Measurements from ENCODE around the gene CCDC159. TPM values are rescaled to one million over a fixed set of nuclear protein-coding genes. Genes with fewer than 3 reads are reported as not detected.

The CCDC159 gene
- total and polyA plus RNA-seq, 2 of the 13 experiments (the other 11 are each of a cell fraction or from before 2014, with no cell fraction given), result 1.7 to 6.3 TPM

DNA sequence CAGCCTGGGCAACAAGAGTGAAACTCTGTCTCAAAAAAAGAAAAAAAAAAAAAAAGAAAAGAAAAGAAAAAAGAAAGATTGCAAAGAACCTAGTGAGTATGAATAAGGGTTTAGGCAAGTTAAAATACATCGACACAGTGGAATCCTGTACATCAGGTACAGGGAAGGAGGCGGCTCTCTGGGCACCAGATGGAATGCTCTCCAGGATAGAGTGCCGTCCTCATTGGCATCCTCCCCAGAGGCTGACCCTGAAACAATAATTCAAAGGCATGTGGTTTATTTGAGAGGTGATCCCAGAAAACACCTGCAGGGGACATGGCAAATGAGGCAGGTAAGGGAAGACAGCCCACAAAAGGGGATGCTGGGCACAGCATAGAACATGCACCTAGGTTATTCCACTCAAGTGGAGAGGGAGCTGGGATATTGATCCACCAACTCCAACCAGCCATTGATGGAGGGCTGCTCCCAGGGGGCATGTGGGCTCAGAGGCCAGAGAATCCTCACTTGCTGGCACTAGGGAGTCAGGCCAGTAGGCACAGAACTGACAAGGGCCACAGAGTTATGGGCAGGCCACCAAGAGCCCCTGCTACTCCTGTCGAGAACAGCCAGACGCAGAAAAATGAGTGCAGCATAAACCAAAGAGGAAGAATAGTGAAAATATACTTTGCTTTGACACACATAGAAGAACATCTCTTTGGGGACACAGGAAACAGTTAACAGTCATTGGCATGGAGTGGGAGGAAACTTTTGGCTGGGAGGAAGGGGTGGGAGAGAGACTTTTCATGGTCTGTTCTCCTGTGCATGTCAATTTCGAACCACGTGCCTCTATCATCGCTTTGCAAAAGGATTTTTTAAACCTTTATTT, 46.1 kb upstream of the CCDC159 start:
- Histone ChIP-seq H3K27ac (ENCODE audit: extremely low read length, insufficient read depth, low read length) (no peak overlapping the region), H3K79me2 (ENCODE audit: insufficient read depth, low read length) (no peaks in the 10 kb centered on the region), H3K4me3 (replicated peaks in 1 of 3; ENCODE audit: insufficient read depth in 1 of 3, low read depth in 2 of 3, low read length in 3 of 3) (no peak overlapping the region), H3K4me1 (ENCODE audit: insufficient read depth, low read length) (peaks cover 22% of the 10 kb centered on the region), H3K36me3 (replicated peaks in 1 of 2; ENCODE audit: control insufficient read depth in 1 of 2, insufficient read depth in 2 of 2, low read length in 2 of 2) (no peaks in the 10 kb centered on the region), H3K4me2 (ENCODE audit: low read depth, low read length) (no peak overlapping the region), H3K9me3 (ENCODE audit: low read length) (no peaks in the 10 kb centered on the region), H3K9ac (ENCODE audit: insufficient read depth, low read depth, low read length) (no peak overlapping the region), H3K27me3 (ENCODE audit: control insufficient read depth in 1 of 2, insufficient read depth in 2 of 2, low read length in 2 of 2) (peaks cover 3 to 16% of the 10 kb centered on the region in 2 experiments; a peak in 3 of 5 replicates), H4K20me1 (ENCODE audit: insufficient read depth, low read length) (no peaks in the 10 kb centered on the region), H2AFZ (ENCODE audit: low read length) (no peak overlapping the region)
- intact Hi-C loops (cut with micrococcal nuclease; ENCODE audit: unreplicated experiment) (loop anchor here (10.0 kb wide), 1 partner anchor 145 kb away; no protein-coding TSS in a partner anchor), in situ Hi-C loops (cut with HindIII; ENCODE audit: extremely low pct_ligation_motif_present, low pct_unique_long_range_greater_than_20kb) (no loop called here)
- TF ChIP-seq, protein P1, sequence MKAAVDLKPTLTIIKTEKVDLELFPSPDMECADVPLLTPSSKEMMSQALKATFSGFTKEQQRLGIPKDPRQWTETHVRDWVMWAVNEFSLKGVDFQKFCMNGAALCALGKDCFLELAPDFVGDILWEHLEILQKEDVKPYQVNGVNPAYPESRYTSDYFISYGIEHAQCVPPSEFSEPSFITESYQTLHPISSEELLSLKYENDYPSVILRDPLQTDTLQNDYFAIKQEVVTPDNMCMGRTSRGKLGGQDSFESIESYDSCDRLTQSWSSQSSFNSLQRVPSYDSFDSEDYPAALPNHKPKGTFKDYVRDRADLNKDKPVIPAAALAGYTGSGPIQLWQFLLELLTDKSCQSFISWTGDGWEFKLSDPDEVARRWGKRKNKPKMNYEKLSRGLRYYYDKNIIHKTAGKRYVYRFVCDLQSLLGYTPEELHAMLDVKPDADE (CRISPR knock-in tag; IDR thresholded peaks at IDR 0.05), result no peak
- TF ChIP-seq KLF9 (CRISPR knock-in tag; IDR thresholded peaks at IDR 0.05; ENCODE audit: low read depth) (no peak), SATB2 (CRISPR knock-in tag; IDR thresholded peaks at IDR 0.05) (no peak), ZNF296 (CRISPR knock-in tag; conservative IDR thresholded peaks at IDR 0.05) (no peak), ATF7-NPFF (CRISPR knock-in tag; IDR thresholded peaks at IDR 0.05; ENCODE audit: low read depth) (no peak), KDM5B (CRISPR knock-in tag; IDR thresholded peaks at IDR 0.05; ENCODE audit: borderline replicate concordance) (no peak), ZNF20 (CRISPR knock-in tag; IDR thresholded peaks at IDR 0.05) (no peak), SMAD3 (CRISPR knock-in tag; IDR thresholded peaks at IDR 0.05) (no peak), NBN (conservative IDR thresholded peaks at IDR 0.05) (no peak)
- DNase-seq (ENCODE audit: low spot score) (no peak), FAIRE-seq (no peak), ATAC-seq (no peak)
- POLR2A ChIA-PET, result no interaction called here
- CTCF ChIA-PET (ENCODE audit: low intra/inter-chr PET ratio, low total read pairs), result no interaction called here
- no TSS peak for BruUV-seq (replicated peaks)
- 82% methylated on average over 7 of the region's 8 CpGs for WGBS (ENCODE audit: low lambda C conversion rate)
